ENCODE results near the gene PFDN1.

The PFDN1 gene

DNA sequence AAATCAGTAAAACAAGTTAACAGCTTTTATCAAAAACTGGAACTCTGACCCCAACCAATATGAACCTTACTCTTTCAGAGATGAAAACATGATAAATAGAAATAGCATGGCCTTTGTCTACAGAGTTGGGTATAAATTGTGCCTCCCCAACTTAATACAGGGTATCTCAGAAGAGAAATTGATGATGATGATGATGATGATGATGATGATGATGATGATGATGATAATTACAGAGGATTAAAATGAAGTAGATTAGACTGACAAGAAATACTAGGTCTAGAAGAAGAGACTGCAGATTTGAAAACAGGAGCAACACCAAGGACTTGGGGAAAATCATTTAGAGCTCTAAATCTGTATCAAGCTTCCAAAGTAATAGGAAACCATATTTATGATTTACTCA is 27.1 kb downstream of the PFDN1 start:
- Histone ChIP-seq H3K27ac (ENCODE audit: low read depth, low read length, poor library complexity, severe bottlenecking) (peak overlapping the region; percentile 9), H4K20me1 (ENCODE audit: insufficient read depth, low read length) (no peaks in the 10 kb centered on the region), H3F3A (ENCODE audit: insufficient read depth, low read length) (no peaks in the 10 kb centered on the region; the same call in 1 of the 2 replicates), H3K4me3 (ENCODE audit: low read depth, low read length, poor library complexity, severe bottlenecking) (no peak overlapping the region), H3K9me3 (ENCODE audit: low read length) (no peaks in the 10 kb centered on the region), H3K27me3 (ENCODE audit: insufficient read depth, low read length) (no peaks in the 10 kb centered on the region), H3K4me2 (ENCODE audit: low read length) (no peak overlapping the region), H3K9me2 (ENCODE audit: low read depth, low read length) (no peaks in the 10 kb centered on the region), H3K36me3 (ENCODE audit: insufficient read depth, low read length) (peaks cover 47% of the 10 kb centered on the region), H2AFZ (ENCODE audit: low read length) (no peak overlapping the region), H3K79me2 (ENCODE audit: insufficient read depth, low read length) (no peaks in the 10 kb centered on the region; the same call in 1 of the 2 replicates), H3K4me1 (ENCODE audit: insufficient read depth, low read length, severe bottlenecking) (peaks cover 25% of the 10 kb centered on the region), H3K9ac (ENCODE audit: low read length) (no peak overlapping the region)
- no peak for TF ChIP-seq EZH2 (IDR thresholded peaks at IDR 0.05; ENCODE audit: borderline replicate concordance, low read length)
- TF ChIP-seq, protein P1, sequence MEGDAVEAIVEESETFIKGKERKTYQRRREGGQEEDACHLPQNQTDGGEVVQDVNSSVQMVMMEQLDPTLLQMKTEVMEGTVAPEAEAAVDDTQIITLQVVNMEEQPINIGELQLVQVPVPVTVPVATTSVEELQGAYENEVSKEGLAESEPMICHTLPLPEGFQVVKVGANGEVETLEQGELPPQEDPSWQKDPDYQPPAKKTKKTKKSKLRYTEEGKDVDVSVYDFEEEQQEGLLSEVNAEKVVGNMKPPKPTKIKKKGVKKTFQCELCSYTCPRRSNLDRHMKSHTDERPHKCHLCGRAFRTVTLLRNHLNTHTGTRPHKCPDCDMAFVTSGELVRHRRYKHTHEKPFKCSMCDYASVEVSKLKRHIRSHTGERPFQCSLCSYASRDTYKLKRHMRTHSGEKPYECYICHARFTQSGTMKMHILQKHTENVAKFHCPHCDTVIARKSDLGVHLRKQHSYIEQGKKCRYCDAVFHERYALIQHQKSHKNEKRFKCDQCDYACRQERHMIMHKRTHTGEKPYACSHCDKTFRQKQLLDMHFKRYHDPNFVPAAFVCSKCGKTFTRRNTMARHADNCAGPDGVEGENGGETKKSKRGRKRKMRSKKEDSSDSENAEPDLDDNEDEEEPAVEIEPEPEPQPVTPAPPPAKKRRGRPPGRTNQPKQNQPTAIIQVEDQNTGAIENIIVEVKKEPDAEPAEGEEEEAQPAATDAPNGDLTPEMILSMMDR (IDR thresholded peaks at IDR 0.05; ENCODE audit: low read length) = no peak

DNA sequence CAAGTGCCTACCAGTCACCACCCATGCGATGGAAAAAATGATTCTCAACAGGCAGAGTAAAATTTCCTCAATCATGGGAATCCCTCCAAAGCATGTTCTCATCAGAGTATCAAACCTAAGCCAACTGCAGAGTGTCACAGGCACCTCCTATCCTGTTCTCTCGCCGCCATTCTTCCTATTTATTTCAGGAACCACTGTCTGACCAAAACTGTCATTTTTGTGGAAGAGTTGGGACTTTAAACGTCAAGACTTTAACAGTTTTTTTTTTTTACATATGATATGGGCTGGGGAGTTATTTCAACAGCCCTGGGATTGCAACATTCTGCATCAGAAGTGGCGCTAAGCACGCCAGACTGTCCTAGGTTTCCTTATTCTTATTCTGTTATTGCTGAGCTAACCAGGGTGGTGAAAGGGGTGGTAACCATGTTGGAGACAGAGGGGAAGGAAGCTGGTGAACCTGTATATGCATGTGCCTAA is 29.5 kb downstream of the PFDN1 start:
- Histone ChIP-seq H3K4me2 (ENCODE audit: low read length) (no peak overlapping the region), H3K9me2 (ENCODE audit: low read depth, low read length) (no peaks in the 10 kb centered on the region), H3K79me2 (ENCODE audit: insufficient read depth, low read length) (no peaks in the 10 kb centered on the region), H3F3A (ENCODE audit: insufficient read depth, low read length) (no peaks in the 10 kb centered on the region; the same call in 1 of the 2 replicates), H4K20me1 (ENCODE audit: insufficient read depth, low read length) (no peaks in the 10 kb centered on the region), H3K4me1 (ENCODE audit: insufficient read depth, low read length, severe bottlenecking) (peaks cover 31% of the 10 kb centered on the region), H3K27ac (ENCODE audit: low read depth, low read length, poor library complexity, severe bottlenecking) (peak overlapping the region; percentile 58), H3K27me3 (ENCODE audit: insufficient read depth, low read length) (no peaks in the 10 kb centered on the region), H3K36me3 (ENCODE audit: insufficient read depth, low read length) (peaks cover 31% of the 10 kb centered on the region), H2AFZ (ENCODE audit: low read length) (no peak overlapping the region), H3K9me3 (ENCODE audit: low read length) (no peaks in the 10 kb centered on the region), H3K4me3 (ENCODE audit: low read depth, low read length, poor library complexity, severe bottlenecking) (no peak overlapping the region), H3K9ac (ENCODE audit: low read length) (no peak overlapping the region)
- no peak for TF ChIP-seq EZH2 (IDR thresholded peaks at IDR 0.05; ENCODE audit: borderline replicate concordance, low read length)

DNA sequence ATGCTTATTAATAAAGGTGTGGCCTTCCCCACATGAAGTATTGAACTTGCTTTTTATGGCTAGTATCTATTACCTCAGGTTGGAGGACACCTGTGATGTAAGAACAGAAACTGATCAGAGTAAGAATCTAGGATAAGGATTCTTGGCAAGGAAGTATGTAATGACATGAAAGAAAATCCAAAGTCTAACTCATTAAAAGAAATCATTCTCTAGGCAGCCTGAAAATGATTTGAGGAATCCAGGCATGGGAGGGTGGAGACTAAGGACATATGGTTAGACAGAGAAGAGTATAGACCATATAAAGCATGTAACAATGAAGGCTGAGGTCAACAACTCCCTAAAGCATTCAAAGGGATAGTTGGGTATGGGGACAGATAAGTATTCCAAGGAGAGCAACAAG is 32.9 kb downstream of the PFDN1 start:
- no peaks in the 10 kb centered on the region for H3K27me3 ChIP-seq (ENCODE audit: insufficient read depth, low read length)
- no peaks in the 10 kb centered on the region for H3K79me2 ChIP-seq (ENCODE audit: insufficient read depth, low read length)
- H4K20me1 ChIP-seq (ENCODE audit: insufficient read depth, low read length) = no peaks in the 10 kb centered on the region
- H3K9ac ChIP-seq (ENCODE audit: low read length) = no peak overlapping the region
- H3K4me1 ChIP-seq (ENCODE audit: insufficient read depth, low read length, severe bottlenecking) = peaks cover 58% of the 10 kb centered on the region
- H2AFZ ChIP-seq (ENCODE audit: low read length) = no peak overlapping the region
- H3K36me3 ChIP-seq (ENCODE audit: insufficient read depth, low read length) = peaks cover 14% of the 10 kb centered on the region
- H3K9me2 ChIP-seq (ENCODE audit: low read depth, low read length) = no peaks in the 10 kb centered on the region
- no peak overlapping the region for H3K27ac ChIP-seq (ENCODE audit: low read depth, low read length, poor library complexity, severe bottlenecking)
- no peak for TF ChIP-seq EZH2 (IDR thresholded peaks at IDR 0.05; ENCODE audit: borderline replicate concordance, low read length)
- TF ChIP-seq, protein P1 (IDR thresholded peaks at IDR 0.05; ENCODE audit: low read length) = no peak
- H3K4me2 ChIP-seq (ENCODE audit: low read length) = no peak overlapping the region
- peaks cover 16% of the 10 kb centered on the region for H3F3A ChIP-seq (ENCODE audit: insufficient read depth, low read length)
- H3K4me3 ChIP-seq (ENCODE audit: low read depth, low read length, poor library complexity, severe bottlenecking) = no peak overlapping the region
- 0 out of 2 replicates have a peak, but pooled peaks cover 2% of the 10 kb centered on the region for H3K9me3 ChIP-seq (ENCODE audit: low read length)

DNA sequence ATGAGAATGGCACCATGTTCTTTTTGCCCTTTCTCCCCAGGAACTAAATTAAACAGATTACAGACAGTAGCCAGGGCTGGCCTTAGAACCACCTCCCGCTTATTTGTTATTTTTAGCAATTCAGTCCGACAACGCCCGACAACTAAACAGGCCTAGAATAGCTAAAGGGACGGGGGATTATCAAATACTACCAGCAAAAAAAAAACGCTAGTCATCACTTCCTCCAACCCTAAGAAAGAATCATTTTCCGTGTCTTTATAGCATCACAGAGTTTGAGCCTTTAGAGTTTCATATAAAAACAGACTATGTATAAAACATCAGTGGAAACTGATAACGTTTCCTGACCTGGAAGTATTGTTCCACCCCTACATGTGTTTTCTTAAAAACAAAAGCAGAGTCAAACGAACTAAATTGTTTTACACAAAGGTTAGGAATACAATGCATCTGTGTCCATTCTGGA is 35.3 kb downstream of the PFDN1 start:
- peak overlapping the region; percentile 45 for H3K4me3 ChIP-seq (ENCODE audit: low read depth, low read length, poor library complexity, severe bottlenecking)
- H3K9me2 ChIP-seq (ENCODE audit: low read depth, low read length) = no peaks in the 10 kb centered on the region
- H3K4me1 ChIP-seq (ENCODE audit: insufficient read depth, low read length, severe bottlenecking) = peaks cover 47% of the 10 kb centered on the region
- TF ChIP-seq EZH2 (IDR thresholded peaks at IDR 0.05; ENCODE audit: borderline replicate concordance, low read length) = no peak
- TF ChIP-seq, protein P1 (IDR thresholded peaks at IDR 0.05; ENCODE audit: low read length) = no peak
- peak overlapping the region; percentile 98 for H3K27ac ChIP-seq (ENCODE audit: low read depth, low read length, poor library complexity, severe bottlenecking)
- H4K20me1 ChIP-seq (ENCODE audit: insufficient read depth, low read length) = no peaks in the 10 kb centered on the region
- peak overlapping the region; percentile 55 for H3K4me2 ChIP-seq (ENCODE audit: low read length)
- peak overlapping the region; percentile 60 for H3K9ac ChIP-seq (ENCODE audit: low read length)
- H3K9me3 ChIP-seq (ENCODE audit: low read length) = 0 out of 2 replicates have a peak, but pooled peaks cover 4% of the 10 kb centered on the region
- no peak overlapping the region for H2AFZ ChIP-seq (ENCODE audit: low read length)
- H3K79me2 ChIP-seq (ENCODE audit: insufficient read depth, low read length) = 0 out of 2 replicates have a peak, but pooled peaks cover 3% of the 10 kb centered on the region
- no peaks in the 10 kb centered on the region for H3K27me3 ChIP-seq (ENCODE audit: insufficient read depth, low read length)
- H3K36me3 ChIP-seq (ENCODE audit: insufficient read depth, low read length) = peaks cover 22% of the 10 kb centered on the region
- peaks cover 16% of the 10 kb centered on the region for H3F3A ChIP-seq (ENCODE audit: insufficient read depth, low read length)
